Kidney epithelial cell (primary cell): ENCODE measurements around the gene CBFA2T3. TPM values are rescaled to one million over a fixed set of nuclear protein-coding genes. Genes with fewer than 3 reads are reported as not detected.

Experiments used
- DNase-seq: peaks from one replicate; pipeline ENCODE4 v3.0.0-alpha.2; 2010; ENCODE audit warnings: low read depth
- H3K27me3 ChIP-seq: 2 replicates; pipeline ENCODE4 v1.6.0; 2011; ENCODE audit warnings: low read length; ENCODE audit not compliant: control insufficient read depth, insufficient read depth
- H3K36me3 ChIP-seq: 2 replicates; pipeline ENCODE4 v1.5.1; 2011; ENCODE audit warnings: low read length; ENCODE audit not compliant: control insufficient read depth, insufficient read depth
- H3K4me3 ChIP-seq: 2 replicates; pipeline ENCODE4 v1.5.1; 2011; ENCODE audit warnings: low read depth, mild to moderate bottlenecking, control low read depth, low read length
- CTCF ChIP-seq: IDR thresholded peaks from 2 replicates; pipeline ENCODE4 v1.5.1; 2011; ENCODE audit warnings: mild to moderate bottlenecking, moderate library complexity, low read length, control low read depth, inconsistent platforms; ENCODE audit not compliant: insufficient read depth, poor library complexity, severe bottlenecking
- total RNA-seq: library from RNA; depleted of rRNA; stranded (reverse); fragments of >200 nt; gene quantifications from 2 replicates; pipeline ENCODE4 v1.2.3, GENCODE V29; 2015

Gene CBFA2T3
- total RNA-seq, 1 donor from 2014 or later, result 0.63 TPM

- Histone ChIP-seq H3K4me3 (no peak overlapping the region), H3K27me3 (peaks cover 8% of the 10 kb centered on the region), H3K36me3 (no peaks in the 10 kb centered on the region)
- TF ChIP-seq CTCF, result no peak
- DNase-seq, result no peak
These were observed 46.1 kb upstream of the CBFA2T3 start for GRCh38 chr16:89023151-89023551.

- Histone ChIP-seq H3K27me3 (peaks cover 9% of the 10 kb centered on the region), H3K4me3 (no peak overlapping the region), H3K36me3 (no peaks in the 10 kb centered on the region)
- TF ChIP-seq CTCF, result no peak
- no peak for DNase-seq
These were observed 45.2 kb upstream of the CBFA2T3 start for GRCh38 chr16:89022051-89022836.

GRCh38 chr16:89020925-89021595 lies 44.1 kb upstream of the CBFA2T3 start:
- DNase-seq, result no peak
- no peak for TF ChIP-seq CTCF
- no peaks in the 10 kb centered on the region for H3K36me3 ChIP-seq
- H3K27me3 ChIP-seq, result peaks cover 9% of the 10 kb centered on the region
- no peak overlapping the region for H3K4me3 ChIP-seq

GRCh38 chr16:89020068-89020924 lies 43.3 kb upstream of the CBFA2T3 start:
- TF ChIP-seq CTCF, result no peak
- no peak for DNase-seq
- Histone ChIP-seq H3K4me3 (no peak overlapping the region), H3K27me3 (peaks cover 9% of the 10 kb centered on the region), H3K36me3 (no peaks in the 10 kb centered on the region)

GRCh38 chr16:89019511-89019910 lies 42.5 kb upstream of the CBFA2T3 start:
- no peak for TF ChIP-seq CTCF
- Histone ChIP-seq H3K36me3 (no peaks in the 10 kb centered on the region), H3K27me3 (peaks cover 9% of the 10 kb centered on the region), H3K4me3 (no peak overlapping the region)
- DNase-seq, result no peak
